AG09309 (cell line): ENCODE data around the gene CNTNAP5.

ENCODE experiments used
- DNase-seq: peaks from one replicate; pipeline ENCODE4 v3.0.0-alpha.2; 2010; ENCODE audit warnings: low read depth
- H3K4me3 ChIP-seq: 2 replicates; pipeline ENCODE4 v1.5.1; 2011; ENCODE audit warnings: mild to moderate bottlenecking, low read depth, low read length, moderate library complexity; ENCODE audit not compliant: control insufficient read depth
- TF ChIP-seq, protein P1 (sequence below): IDR thresholded peaks from 2 replicates; pipeline ENCODE4 v1.5.1; 2011; ENCODE audit warnings: mild to moderate bottlenecking, low read depth, low read length, inconsistent platforms; ENCODE audit not compliant: insufficient read depth, control insufficient read depth; ENCODE audit errors: missing control alignments

The CNTNAP5 gene

DNA sequence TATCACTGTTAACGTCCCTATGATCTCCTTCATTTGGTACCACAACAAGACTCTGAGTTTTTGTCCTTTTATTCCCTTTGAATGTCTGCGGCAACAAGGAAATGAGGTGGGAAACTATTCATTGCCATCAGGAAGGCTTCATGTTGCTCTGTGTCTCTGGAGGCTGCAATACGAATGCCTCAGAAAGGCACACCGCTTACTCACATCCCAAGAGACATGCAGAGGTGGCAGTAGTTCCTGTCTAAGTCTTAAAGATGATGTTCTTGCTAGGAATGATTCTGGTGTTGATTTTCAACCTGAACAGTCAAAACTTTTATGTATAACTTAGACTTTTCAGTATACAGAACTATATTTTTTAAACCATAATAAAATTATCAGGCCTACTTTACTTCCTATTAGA, 24.0 kb downstream of the CNTNAP5 start:
- TF ChIP-seq, protein P1, sequence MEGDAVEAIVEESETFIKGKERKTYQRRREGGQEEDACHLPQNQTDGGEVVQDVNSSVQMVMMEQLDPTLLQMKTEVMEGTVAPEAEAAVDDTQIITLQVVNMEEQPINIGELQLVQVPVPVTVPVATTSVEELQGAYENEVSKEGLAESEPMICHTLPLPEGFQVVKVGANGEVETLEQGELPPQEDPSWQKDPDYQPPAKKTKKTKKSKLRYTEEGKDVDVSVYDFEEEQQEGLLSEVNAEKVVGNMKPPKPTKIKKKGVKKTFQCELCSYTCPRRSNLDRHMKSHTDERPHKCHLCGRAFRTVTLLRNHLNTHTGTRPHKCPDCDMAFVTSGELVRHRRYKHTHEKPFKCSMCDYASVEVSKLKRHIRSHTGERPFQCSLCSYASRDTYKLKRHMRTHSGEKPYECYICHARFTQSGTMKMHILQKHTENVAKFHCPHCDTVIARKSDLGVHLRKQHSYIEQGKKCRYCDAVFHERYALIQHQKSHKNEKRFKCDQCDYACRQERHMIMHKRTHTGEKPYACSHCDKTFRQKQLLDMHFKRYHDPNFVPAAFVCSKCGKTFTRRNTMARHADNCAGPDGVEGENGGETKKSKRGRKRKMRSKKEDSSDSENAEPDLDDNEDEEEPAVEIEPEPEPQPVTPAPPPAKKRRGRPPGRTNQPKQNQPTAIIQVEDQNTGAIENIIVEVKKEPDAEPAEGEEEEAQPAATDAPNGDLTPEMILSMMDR, result no peak
- no peak for DNase-seq
- H3K4me3 ChIP-seq, result no peak overlapping the region

DNA sequence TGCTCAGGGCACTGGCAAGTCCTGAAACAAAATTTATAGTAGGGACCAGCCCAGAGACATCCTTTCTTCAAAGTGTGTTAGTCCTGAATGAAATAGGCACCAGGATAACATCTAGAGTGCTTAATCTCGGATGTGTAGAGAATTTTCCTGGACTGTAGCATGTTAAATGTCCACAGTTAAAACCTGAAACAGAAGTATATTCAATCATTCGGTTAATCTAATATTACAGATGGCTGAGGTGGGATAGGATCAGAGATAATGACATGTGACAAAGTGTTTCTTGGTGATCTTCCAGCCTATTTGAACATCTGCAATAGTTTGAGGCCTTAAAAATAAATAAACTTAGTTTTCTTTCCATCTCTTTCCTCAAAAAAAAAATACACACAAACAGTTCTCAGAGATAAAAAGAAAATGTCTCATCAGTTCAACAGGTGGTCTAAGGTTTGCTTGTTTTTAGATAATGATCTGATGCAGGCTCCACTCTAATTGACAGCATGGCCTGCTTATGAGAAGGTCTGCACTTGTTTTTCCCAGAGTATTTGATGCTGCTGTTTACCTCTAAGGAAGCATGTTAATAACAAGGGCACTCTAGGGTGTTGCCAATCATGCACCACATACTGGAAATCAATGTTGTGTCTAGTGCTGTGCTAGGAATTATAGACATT, 25.9 kb downstream of the CNTNAP5 start:
- TF ChIP-seq, protein P1, result no peak
- DNase-seq, result no peak
- no peak overlapping the region for H3K4me3 ChIP-seq

DNA sequence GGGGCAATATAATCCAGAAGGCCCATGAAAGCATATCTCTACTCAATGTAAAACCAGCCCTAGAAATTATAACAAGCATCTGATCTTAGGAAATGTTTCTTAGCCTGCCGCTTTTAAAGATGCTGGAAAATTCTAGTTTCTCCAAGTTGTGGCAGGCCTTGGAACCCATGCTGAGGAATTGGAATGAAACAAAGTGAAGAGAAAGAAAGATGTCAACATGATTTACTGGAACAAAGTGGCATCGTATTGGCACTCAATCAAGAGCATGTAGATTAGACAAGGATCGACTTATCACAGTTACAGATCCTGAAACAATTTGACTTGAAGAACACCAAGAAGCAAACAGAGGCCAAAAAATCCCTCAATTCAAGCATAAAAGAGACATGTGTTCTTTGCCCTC, 28.7 kb downstream of the CNTNAP5 start:
- DNase-seq, result no peak
- TF ChIP-seq, protein P1, result no peak

DNA sequence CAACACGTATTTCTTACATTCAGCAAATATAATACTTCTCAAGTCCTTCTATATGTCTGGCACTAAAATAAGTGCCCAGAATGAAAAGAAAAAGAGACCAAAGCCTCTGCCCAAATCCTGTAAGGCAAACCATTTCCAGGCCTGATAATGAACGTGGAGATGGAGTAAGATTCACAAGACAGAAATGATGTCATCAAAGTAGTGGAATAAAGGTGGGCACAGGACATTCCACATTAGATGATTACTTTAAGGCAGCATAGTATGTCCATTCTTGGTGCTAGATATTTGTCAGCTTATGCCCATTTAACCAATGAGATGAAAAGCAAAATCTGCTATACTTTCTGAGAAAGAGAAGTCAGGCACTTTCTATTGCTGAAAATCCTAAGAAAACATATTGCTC, 38.5 kb downstream of the CNTNAP5 start:
- no peak for DNase-seq
- TF ChIP-seq, protein P1, result no peak
- H3K4me3 ChIP-seq, result no peak overlapping the region

More for the DNA sequence above, 28.7 kb downstream of the CNTNAP5 start:
- no peak overlapping the region for H3K4me3 ChIP-seq

DNA sequence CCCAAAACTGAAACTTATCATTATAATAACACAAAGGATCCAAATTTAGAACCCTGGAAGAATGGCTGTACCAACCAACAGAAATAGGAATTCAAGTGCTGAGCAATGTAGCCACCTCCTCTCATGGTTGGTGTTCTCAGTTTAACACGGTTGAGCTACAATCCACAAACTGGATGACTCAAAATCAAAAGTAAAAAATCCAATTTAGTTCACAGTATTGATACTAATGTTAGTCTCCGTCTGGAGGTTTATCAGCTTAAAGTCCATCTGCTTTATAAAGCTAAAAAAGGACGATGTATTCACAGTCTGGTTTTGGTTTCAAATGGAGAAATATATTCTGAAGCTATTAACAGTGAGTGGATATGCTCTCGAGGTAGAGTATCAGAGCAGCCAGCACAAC, 40.5 kb downstream of the CNTNAP5 start:
- TF ChIP-seq, protein P1, result no peak
- no peak overlapping the region for H3K4me3 ChIP-seq
- no peak for DNase-seq

DNA sequence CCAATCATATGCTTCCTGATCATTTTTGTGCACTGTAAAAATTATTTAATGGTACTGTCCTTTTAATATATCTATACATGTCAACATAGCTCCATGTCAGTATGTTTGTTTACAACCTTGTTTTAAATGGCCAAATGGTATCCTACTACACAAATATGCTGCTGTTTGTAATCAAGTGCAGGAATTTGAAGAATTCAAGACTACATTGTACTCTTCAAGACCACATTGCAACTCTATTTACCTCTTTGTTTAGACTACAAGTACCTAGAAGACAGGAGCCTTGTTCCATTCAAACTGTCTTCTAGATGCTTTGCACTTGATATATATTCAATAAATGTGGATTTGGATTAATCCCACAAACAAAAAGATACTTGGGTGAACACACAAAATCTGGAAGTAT, 41.7 kb downstream of the CNTNAP5 start:
- no peak for DNase-seq
- H3K4me3 ChIP-seq, result no peak overlapping the region
- TF ChIP-seq, protein P1, result no peak
